Measurements from ENCODE around the gene CCL16. TPM values are rescaled to one million over a fixed set of nuclear protein-coding genes. Genes with fewer than 3 reads are reported as not detected.
"Not testable (repeated sequence)": the region's sequence is repeated elsewhere in the genome, so short reads cannot be mapped to it uniquely, and the experiment has no call there.

CCL16 gene
- total RNA-seq, 1 donor from 2014 or later, result not detected

GRCh38 chr17:35948092-35948491 is 33.2 kb downstream of the CCL16 start:
- Mint-ChIP-seq H3K27ac (no peak overlapping the region), H3K36me3 (ENCODE audit: insufficient read depth) (no peaks in the 10 kb centered on the region), H3K4me1 (ENCODE audit: low read depth) (peaks cover 19% of the 10 kb centered on the region), H3K9me3 (ENCODE audit: low read depth) (no peaks in the 10 kb centered on the region), H3K4me3 (ENCODE audit: low read depth) (no peak overlapping the region), H3K27me3 (peaks cover 3% of the 10 kb centered on the region)
- TF ChIP-seq, protein P1, sequence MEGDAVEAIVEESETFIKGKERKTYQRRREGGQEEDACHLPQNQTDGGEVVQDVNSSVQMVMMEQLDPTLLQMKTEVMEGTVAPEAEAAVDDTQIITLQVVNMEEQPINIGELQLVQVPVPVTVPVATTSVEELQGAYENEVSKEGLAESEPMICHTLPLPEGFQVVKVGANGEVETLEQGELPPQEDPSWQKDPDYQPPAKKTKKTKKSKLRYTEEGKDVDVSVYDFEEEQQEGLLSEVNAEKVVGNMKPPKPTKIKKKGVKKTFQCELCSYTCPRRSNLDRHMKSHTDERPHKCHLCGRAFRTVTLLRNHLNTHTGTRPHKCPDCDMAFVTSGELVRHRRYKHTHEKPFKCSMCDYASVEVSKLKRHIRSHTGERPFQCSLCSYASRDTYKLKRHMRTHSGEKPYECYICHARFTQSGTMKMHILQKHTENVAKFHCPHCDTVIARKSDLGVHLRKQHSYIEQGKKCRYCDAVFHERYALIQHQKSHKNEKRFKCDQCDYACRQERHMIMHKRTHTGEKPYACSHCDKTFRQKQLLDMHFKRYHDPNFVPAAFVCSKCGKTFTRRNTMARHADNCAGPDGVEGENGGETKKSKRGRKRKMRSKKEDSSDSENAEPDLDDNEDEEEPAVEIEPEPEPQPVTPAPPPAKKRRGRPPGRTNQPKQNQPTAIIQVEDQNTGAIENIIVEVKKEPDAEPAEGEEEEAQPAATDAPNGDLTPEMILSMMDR (IDR thresholded peaks at IDR 0.05; ENCODE audit: unreplicated experiment), result no peak
- no peak for DNase-seq (ENCODE audit: low spot score, unreplicated experiment)

GRCh38 chr17:35947156-35947585 is 34.1 kb downstream of the CCL16 start:
- Mint-ChIP-seq H3K4me1 (ENCODE audit: low read depth) (peaks cover 28% of the 10 kb centered on the region), H3K9me3 (ENCODE audit: low read depth) (no peaks in the 10 kb centered on the region), H3K36me3 (ENCODE audit: insufficient read depth) (no peaks in the 10 kb centered on the region), H3K27me3 (no peaks in the 10 kb centered on the region), H3K27ac (no peak overlapping the region), H3K4me3 (ENCODE audit: low read depth) (no peak overlapping the region)
- TF ChIP-seq, protein P1 (IDR thresholded peaks at IDR 0.05; ENCODE audit: unreplicated experiment), result peak; percentile 84
- DNase-seq (ENCODE audit: low spot score, unreplicated experiment), result peak; percentile 46

DNA sequence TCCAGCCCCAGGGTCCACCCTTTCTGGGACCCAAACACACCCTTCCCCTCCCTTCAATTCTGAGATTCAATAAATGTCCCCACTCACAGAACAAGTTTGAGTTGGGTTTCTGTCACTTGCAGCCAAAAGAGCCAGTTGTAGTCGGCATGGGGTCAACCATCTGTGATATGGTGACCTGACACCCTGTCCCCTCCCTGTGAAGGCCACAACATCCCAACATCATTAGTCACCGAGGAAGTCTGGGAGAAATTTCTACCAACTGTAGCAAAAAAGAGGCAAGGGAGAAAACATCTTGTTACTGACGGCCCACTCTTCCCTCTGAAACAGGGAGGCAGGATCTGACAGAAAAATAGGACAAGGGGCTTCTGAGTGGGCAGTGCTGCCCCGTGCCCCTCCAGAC is 37.1 kb downstream of the CCL16 start:
- TF ChIP-seq, protein P1 (IDR thresholded peaks at IDR 0.05; ENCODE audit: unreplicated experiment), result no peak
- Mint-ChIP-seq H3K4me1 (ENCODE audit: low read depth) (peaks cover 24% of the 10 kb centered on the region), H3K27me3 (no peaks in the 10 kb centered on the region), H3K36me3 (ENCODE audit: insufficient read depth) (no peaks in the 10 kb centered on the region), H3K4me3 (ENCODE audit: low read depth) (no peak overlapping the region), H3K27ac (peak overlapping the region; percentile 60), H3K9me3 (ENCODE audit: low read depth) (no peaks in the 10 kb centered on the region)
- DNase-seq (ENCODE audit: low spot score, unreplicated experiment), result no peak

DNA sequence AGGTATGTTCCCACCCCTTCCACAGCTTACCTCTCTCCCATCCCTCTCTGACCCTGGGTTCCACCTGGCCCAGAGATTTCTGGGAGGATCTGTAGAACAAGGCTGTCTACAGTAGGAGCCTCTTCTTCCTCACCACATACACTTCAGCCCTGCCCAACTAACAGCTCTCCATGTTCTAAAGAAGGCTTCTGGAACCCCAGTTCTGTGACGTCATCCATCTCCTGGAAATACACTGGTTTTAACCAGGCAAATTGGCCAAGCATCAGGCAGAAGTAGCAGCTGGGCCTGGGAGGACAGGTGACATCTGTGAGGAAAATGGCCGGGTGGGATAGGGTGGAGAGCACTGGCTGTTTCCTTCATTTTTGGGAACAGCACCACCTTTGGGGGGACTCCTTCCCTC is 37.8 kb downstream of the CCL16 start, which contains the start of gene LYZL6:
Gene LYZL6 (minus strand): TSS at position 177 of the 400 bp plus-strand sequence. CDS start 4,357 bp downstream, outside the sequence.
- Mint-ChIP-seq H3K9me3 (ENCODE audit: low read depth) (no peaks in the 10 kb centered on the region), H3K4me3 (ENCODE audit: low read depth) (no peak within 1 kb of the TSS), H3K27ac (peak within 1 kb of the TSS; percentile 60), H3K36me3 (ENCODE audit: insufficient read depth) (no peaks in the 10 kb centered on the region), H3K27me3 (no peaks in the 10 kb centered on the region), H3K4me1 (ENCODE audit: low read depth) (peaks cover 24% of the 10 kb centered on the region)
- TF ChIP-seq, protein P1 (IDR thresholded peaks at IDR 0.05; ENCODE audit: unreplicated experiment), result no peak
- no peak for DNase-seq (ENCODE audit: low spot score, unreplicated experiment)

DNA sequence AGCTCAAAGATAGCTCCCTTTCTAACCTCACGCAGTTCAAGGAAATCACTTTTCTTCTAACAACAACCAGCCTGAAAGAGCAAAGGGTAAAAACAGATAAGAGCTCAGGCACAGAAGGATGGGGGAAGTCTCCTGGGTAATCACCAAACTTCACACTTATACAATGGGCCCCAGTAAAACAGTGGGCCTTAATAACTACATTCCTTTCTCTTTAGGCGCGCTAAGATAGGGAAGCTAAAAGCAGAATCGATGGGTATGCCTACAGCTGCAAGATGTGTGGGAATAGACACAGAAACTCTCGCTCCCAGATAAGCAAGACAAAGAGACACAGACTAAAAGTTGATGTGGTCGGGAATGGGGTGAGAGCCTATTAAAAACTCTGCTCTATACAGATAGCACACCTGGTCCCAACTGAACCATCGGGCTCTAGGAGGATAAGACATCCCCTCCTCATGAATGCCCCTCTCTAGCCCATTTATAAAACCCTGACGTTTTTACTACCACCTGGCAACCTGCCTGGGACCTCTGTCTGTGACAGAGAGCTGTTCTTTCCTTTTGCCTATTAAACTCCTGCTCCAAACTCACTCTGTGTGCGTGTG is 38.6 kb downstream of the CCL16 start:
- H3K27ac Mint-ChIP-seq, result peak overlapping the region; percentile 60
- no peak overlapping the region for H3K4me3 Mint-ChIP-seq (ENCODE audit: low read depth)
- no peak for DNase-seq (ENCODE audit: low spot score, unreplicated experiment)
- peaks cover 24% of the 10 kb centered on the region for H3K4me1 Mint-ChIP-seq (ENCODE audit: low read depth)
- H3K27me3 Mint-ChIP-seq, result no peaks in the 10 kb centered on the region
- no peaks in the 10 kb centered on the region for H3K36me3 Mint-ChIP-seq (ENCODE audit: insufficient read depth)
- no peaks in the 10 kb centered on the region for H3K9me3 Mint-ChIP-seq (ENCODE audit: low read depth)
- TF ChIP-seq, protein P1 (IDR thresholded peaks at IDR 0.05; ENCODE audit: unreplicated experiment), result no peak

DNA sequence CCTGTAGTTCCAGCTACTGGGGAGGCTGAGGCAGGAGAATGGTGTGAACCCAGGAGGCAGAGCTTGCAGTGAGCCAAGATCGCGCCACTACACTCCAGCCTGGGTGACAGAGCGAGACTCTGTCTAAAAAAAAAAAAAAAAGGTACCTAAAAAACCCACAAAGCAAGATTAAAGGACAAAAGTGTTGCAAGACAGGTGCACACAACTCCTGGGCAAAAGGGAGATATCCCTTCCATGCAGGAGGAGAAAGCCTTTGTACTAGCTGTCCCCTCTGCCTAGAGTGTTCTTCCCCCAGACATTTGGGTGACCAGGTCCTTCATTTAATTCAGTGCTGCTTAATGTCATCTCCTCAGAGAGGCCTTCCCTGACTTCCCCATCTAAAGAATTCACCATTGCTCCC is 42.8 kb downstream of the CCL16 start:
- not testable (repeated sequence) for H3K36me3 Mint-ChIP-seq (ENCODE audit: insufficient read depth); H3K4me3 Mint-ChIP-seq (ENCODE audit: low read depth); H3K9me3 Mint-ChIP-seq (ENCODE audit: low read depth); H3K27me3 Mint-ChIP-seq; H3K27ac Mint-ChIP-seq; DNase-seq (ENCODE audit: low spot score, unreplicated experiment)
- H3K4me1 Mint-ChIP-seq (ENCODE audit: low read depth), result peaks cover 17% of the 10 kb centered on the region
